Measurements from ENCODE around the gene ADAMTS18. TPM values are rescaled to one million over a fixed set of nuclear protein-coding genes. Genes with fewer than 3 reads are reported as not detected.
A peak's percentile ranks its signal among the peaks of the same experiment; 100 is the strongest.

The ADAMTS18 gene
- total and polyA plus RNA-seq, 5 donors, result not detected

DNA sequence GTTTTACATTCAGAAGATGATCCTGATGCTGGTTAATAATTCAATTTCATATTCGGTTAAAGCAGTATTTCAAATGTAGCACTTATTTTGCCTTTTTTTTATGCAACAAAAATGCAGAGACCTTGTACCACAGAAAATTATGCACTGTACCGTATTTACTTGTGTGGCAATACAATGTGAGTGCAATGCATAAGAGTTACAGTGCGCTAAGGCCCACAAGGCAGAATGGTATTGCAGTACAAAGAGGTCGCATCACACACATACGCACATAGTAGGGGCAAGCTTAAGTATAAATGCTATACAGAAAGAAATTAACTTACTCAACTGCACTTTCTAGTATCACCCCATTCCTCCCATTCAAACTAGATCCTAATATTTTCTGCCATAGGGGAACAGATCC is 132.6 kb downstream of the ADAMTS18 start:
- Histone ChIP-seq H3K27ac (ENCODE audit: low read length) (no peak overlapping the region), H3K27me3 (ENCODE audit: control insufficient read depth, insufficient read depth) (no peaks in the 10 kb centered on the region), H3K4me1 (ENCODE audit: control insufficient read depth, insufficient read depth, low read length) (no peaks in the 10 kb centered on the region), H3K4me3 (ENCODE audit: low read length) (no peak overlapping the region), H3K9me3 (ENCODE audit: control insufficient read depth, low read length) (no peaks in the 10 kb centered on the region)
- ATAC-seq (no peak), DNase-seq (no peak)
- intact Hi-C loops (cut with DNase I), result no loop called here
- WGBS, result 95% methylated on average over 5 of the region's 5 CpGs

DNA sequence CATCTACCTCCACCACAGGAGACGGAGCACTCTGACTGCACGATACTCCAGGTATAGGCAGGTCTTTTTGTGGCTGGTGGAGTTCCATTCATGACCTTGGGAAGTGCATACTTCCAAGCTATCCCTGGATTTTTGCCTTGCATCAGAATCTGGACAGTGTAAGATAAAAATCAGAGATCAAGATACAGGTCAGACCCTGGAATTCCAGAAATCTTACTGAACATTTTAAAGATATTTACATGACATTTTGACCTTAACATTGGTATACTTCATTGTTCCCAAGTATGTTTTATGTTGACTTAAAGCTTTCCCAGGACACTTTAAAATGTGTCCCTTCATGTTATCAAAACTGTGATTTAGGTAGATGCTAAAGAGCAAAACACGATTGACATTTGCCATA is 134.6 kb downstream of the ADAMTS18 start:
- intact Hi-C loops (cut with DNase I), result no loop called here
- no peak overlapping the region for H3K4me3 ChIP-seq (ENCODE audit: low read length)
- ATAC-seq, result no peak
- no peak for DNase-seq
- no peak overlapping the region for H3K27ac ChIP-seq (ENCODE audit: low read length)
- H3K4me1 ChIP-seq (ENCODE audit: control insufficient read depth, insufficient read depth, low read length), result no peaks in the 10 kb centered on the region
- WGBS, result 92% methylated on average over 3 of the region's 3 CpGs
- no peaks in the 10 kb centered on the region for H3K27me3 ChIP-seq (ENCODE audit: control insufficient read depth, insufficient read depth)
- H3K9me3 ChIP-seq (ENCODE audit: control insufficient read depth, low read length), result no peaks in the 10 kb centered on the region

DNA sequence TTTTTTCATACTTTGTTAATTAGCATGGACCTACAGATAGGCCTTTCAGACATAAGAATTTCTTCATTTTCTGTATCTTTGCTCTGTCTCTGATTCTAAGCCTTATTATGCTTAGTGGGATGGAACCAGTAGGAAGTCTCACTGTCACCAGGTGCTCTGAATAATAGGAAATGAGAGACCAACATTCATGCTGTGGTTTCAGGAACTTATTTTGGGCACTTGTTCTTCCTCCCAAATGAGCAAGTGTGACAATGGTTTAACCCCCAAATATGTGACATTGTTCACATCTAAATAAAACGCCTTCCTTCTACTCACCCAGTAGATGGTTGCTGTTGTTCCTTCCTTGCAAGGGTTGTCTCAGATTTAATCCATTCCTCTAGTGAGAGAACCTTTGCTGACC is 135.4 kb downstream of the ADAMTS18 start:
- Histone ChIP-seq H3K9me3 (ENCODE audit: control insufficient read depth, low read length) (no peaks in the 10 kb centered on the region), H3K4me3 (ENCODE audit: low read length) (no peak overlapping the region), H3K27ac (ENCODE audit: low read length) (no peak overlapping the region), H3K4me1 (ENCODE audit: control insufficient read depth, insufficient read depth, low read length) (no peaks in the 10 kb centered on the region), H3K27me3 (ENCODE audit: control insufficient read depth, insufficient read depth) (no peaks in the 10 kb centered on the region)
- ATAC-seq, result no peak
- intact Hi-C loops (cut with DNase I), result no loop called here
- DNase-seq, result no peak
- WGBS, result 86% methylated on average over 1 of the region's 1 CpG

DNA sequence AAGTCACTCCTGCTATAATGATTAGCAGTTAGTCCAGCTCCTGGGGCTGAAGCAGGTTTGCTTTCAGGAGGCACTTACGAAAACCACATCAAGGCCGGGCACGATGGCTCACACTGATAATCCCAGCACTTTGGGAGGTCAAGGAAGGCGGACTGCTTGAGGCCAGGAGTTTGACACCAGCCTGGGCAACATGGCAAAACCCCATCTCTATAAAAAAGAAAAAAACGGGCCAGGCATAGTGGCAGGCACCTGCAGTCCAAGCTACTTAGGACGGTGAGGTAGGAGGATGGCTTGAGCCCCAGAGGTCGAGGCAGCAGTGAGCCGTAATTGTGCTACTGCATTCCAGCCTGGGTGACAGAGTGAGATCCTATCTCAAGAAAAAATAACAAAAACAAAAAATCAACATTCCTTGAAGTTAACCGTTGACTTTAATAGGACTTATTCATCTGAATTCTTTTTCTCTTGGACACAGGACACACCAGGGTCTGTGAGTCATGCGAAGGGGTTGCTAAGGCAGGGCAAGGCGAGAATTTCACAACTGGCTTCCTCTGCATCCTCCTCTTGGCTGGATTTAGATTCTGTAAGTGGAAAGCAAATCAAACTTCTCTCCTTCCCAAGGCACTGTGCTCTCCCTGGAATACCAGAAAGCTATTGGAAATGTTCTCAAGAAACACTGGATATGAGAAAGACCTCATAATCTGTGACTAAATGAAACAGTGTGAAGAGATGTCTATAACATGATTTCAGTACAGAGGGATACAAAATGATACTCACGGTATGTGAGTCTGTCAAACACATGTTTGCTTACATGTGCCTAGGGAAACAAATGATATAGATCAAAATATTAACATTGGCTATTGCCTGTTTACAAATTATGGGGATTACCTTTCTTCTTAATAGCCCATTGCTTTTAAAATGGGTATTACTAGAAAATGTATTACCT is 136.1 kb downstream of the ADAMTS18 start:
- Histone ChIP-seq H3K4me1 (ENCODE audit: control insufficient read depth, insufficient read depth, low read length) (no peaks in the 10 kb centered on the region), H3K27me3 (ENCODE audit: control insufficient read depth, insufficient read depth) (no peaks in the 10 kb centered on the region), H3K27ac (ENCODE audit: low read length) (no peak overlapping the region), H3K4me3 (ENCODE audit: low read length) (no peak overlapping the region), H3K9me3 (ENCODE audit: control insufficient read depth, low read length) (no peaks in the 10 kb centered on the region)
- DNase-seq (peak in 1 of 3 donors; percentile 53), ATAC-seq (peak; percentile 47 to 97)
- WGBS, result 62% methylated on average over 12 of the region's 12 CpGs
- intact Hi-C loops (cut with DNase I), result no loop called here

DNA sequence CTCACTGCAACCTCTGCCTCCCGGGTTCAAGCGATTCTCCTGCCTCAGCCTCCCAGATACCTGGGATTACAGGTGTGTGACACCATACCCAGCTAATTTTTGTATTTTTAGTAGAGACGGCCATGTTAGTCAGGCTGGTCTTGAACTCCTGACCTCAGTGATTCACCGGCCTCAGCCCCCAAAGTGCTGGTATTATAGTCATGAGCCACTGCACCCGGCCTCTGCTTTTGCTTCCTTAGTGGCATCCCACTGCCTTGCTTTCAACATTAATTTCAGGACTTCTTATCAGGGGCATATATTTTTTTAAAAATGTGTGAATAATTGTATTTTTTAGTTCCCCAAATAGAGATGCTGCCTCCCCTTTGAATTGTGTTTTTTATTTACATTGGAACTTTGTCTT is 136.8 kb downstream of the ADAMTS18 start:
- no peak for DNase-seq
- no peaks in the 10 kb centered on the region for H3K27me3 ChIP-seq (ENCODE audit: control insufficient read depth, insufficient read depth)
- ATAC-seq, result no peak
- no peaks in the 10 kb centered on the region for H3K9me3 ChIP-seq (ENCODE audit: control insufficient read depth, low read length)
- H3K4me3 ChIP-seq (ENCODE audit: low read length), result no peak overlapping the region
- H3K27ac ChIP-seq (ENCODE audit: low read length), result no peak overlapping the region
- intact Hi-C loops (cut with DNase I), result no loop called here
- no peaks in the 10 kb centered on the region for H3K4me1 ChIP-seq (ENCODE audit: control insufficient read depth, insufficient read depth, low read length)
- WGBS, result 85% methylated on average over 5 of the region's 5 CpGs

DNA sequence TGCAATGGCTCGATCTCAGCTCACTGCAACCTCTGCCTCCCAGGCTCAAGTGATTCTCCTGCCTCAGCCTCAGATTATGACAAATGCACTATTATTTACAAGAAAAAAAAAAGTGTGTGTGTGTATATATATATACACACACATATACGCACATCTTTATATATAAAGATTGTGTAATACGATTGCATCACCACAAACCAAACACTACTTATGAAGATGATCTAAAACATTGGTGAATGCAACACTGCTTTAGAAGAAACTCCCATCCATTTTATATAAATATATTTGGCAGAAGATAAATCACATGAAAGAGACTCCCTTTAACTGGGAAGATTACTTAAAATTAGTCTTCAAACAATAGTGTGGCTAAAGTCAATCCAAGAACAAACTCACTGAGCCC is 138.9 kb downstream of the ADAMTS18 start:
- H3K27ac ChIP-seq (ENCODE audit: low read length), result no peak overlapping the region
- intact Hi-C loops (cut with DNase I), result no loop called here
- H3K4me3 ChIP-seq (ENCODE audit: low read length), result no peak overlapping the region
- no peaks in the 10 kb centered on the region for H3K9me3 ChIP-seq (ENCODE audit: control insufficient read depth, low read length)
- H3K27me3 ChIP-seq (ENCODE audit: control insufficient read depth, insufficient read depth), result no peaks in the 10 kb centered on the region
- WGBS, result 86% methylated on average over 3 of the region's 3 CpGs
- no peak for DNase-seq
- no peaks in the 10 kb centered on the region for H3K4me1 ChIP-seq (ENCODE audit: control insufficient read depth, insufficient read depth, low read length)
- no peak for ATAC-seq

DNA sequence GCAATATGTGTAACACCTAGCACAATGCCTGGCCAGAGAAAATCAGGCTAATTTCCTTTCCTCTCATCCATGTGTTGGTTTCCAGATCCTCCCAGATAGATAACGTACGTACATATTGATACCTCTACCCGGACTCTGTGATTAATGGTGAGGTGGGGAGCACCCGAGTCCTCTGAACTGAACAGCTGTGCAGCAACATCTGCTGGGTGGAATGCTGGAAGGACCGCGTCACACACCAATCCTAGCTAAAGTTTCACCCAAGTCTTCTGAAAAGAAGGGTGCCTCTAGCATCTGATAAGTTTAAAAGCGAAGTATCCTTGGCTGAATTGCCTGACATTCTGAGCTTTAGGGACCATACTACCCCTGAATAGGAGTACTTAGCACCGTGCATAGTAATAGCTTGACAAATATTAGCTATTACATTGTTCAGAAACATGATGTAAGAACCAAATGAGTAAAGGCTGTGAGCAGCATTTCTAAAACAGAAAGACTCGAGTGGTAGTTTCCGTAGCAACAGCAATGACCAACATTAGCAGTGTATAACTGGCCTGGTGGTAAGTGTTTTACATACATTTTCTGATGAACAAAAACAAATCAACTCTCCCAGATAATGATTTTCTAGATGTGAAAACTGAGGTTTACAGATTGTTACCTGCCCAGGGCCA is 144.3 kb downstream of the ADAMTS18 start:
- H3K27me3 ChIP-seq (ENCODE audit: control insufficient read depth, insufficient read depth), result no peaks in the 10 kb centered on the region
- WGBS, result 62% methylated on average over 10 of the region's 10 CpGs
- H3K9me3 ChIP-seq (ENCODE audit: control insufficient read depth, low read length), result no peaks in the 10 kb centered on the region
- intact Hi-C loops (cut with DNase I), result no loop called here
- no peak overlapping the region for H3K27ac ChIP-seq (ENCODE audit: low read length)
- DNase-seq (no peak), ATAC-seq (no peak)
- H3K4me3 ChIP-seq (ENCODE audit: low read length), result no peak overlapping the region
- H3K4me1 ChIP-seq (ENCODE audit: control insufficient read depth, insufficient read depth, low read length), result no peaks in the 10 kb centered on the region

DNA sequence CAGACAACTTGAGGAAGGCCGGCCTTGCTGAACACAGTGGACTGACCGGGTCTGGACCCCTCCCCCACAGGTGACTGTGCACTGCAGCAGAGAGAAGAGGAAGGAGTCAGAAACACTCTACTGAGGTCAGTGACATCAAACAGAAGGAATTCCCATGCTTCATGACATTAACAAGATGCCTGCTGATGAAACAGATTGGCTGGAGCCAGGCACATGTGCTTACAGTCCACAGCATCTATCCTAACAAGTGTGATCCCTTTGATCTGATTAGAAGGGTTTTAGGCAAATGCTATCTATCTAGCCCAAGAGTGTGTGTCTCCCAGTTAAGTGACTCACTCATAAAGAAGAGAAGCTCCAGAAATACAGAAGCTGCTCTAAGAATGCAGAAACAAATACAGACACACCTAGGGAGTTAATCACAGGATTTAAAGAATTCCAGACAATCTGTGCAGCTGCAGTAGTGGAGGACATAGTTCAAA is 145.5 kb downstream of the ADAMTS18 start:
- Histone ChIP-seq H3K9me3 (ENCODE audit: control insufficient read depth, low read length) (no peaks in the 10 kb centered on the region), H3K4me1 (ENCODE audit: control insufficient read depth, insufficient read depth, low read length) (no peaks in the 10 kb centered on the region), H3K27me3 (ENCODE audit: control insufficient read depth, insufficient read depth) (no peaks in the 10 kb centered on the region), H3K4me3 (ENCODE audit: low read length) (no peak overlapping the region), H3K27ac (ENCODE audit: low read length) (no peak overlapping the region)
- DNase-seq, result no peak
- 36% methylated on average over 2 of the region's 2 CpGs for WGBS
- intact Hi-C loops (cut with DNase I), result no loop called here
- ATAC-seq, result no peak

DNA sequence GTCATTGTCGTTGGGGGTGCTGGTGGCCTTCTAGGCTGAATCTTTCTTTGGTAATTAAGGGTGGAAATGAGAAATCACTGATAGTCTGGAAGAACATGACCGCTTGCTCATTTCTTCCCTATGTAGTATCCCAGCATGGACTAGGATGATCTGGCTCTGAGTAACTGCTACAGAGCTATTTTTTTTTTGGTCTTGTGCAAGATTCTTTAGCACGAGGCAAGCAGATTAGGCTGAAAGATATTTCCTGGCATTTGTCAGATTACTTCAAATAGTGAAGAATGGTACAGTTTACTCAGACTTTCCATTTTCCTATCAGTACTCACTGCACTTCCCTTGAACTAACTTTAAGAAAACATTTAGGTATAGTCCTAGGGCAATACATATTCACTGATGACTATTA is 146.6 kb downstream of the ADAMTS18 start:
- no peaks in the 10 kb centered on the region for H3K27me3 ChIP-seq (ENCODE audit: control insufficient read depth, insufficient read depth)
- no peak overlapping the region for H3K27ac ChIP-seq (ENCODE audit: low read length)
- intact Hi-C loops (cut with DNase I), result no loop called here
- ATAC-seq (peak; percentile 56 to 90), DNase-seq (no peak)
- no peak overlapping the region for H3K4me3 ChIP-seq (ENCODE audit: low read length)
- H3K9me3 ChIP-seq (ENCODE audit: control insufficient read depth, low read length), result no peaks in the 10 kb centered on the region
- H3K4me1 ChIP-seq (ENCODE audit: control insufficient read depth, insufficient read depth, low read length), result no peaks in the 10 kb centered on the region
- WGBS, result 51% methylated on average over 3 of the region's 3 CpGs

DNA sequence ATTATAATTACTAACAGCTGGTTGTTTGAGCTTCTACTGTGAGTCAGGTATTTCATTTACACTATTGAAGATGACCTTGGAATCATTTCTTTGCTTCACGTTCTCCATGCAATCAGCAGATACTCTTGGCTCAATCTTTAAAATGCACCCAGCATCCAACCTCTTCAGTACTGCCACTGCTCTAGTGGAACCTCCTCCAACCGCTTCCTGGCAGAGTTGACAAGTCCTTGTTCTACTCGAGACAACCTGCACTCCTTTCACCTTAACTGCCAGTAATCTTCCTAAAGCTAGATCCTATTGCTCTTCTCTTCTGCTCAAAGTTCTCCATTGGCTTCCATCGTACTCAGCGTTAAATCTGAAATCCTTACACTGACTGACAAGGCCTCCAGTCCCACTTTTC is 149.2 kb downstream of the ADAMTS18 start:
- no peaks in the 10 kb centered on the region for H3K4me1 ChIP-seq (ENCODE audit: control insufficient read depth, insufficient read depth, low read length)
- H3K27me3 ChIP-seq (ENCODE audit: control insufficient read depth, insufficient read depth), result no peaks in the 10 kb centered on the region
- DNase-seq (no peak), ATAC-seq (no peak)
- no peaks in the 10 kb centered on the region for H3K9me3 ChIP-seq (ENCODE audit: control insufficient read depth, low read length)
- no peak overlapping the region for H3K4me3 ChIP-seq (ENCODE audit: low read length)
- intact Hi-C loops (cut with DNase I), result no loop called here
- 84% methylated on average over 5 of the region's 5 CpGs for WGBS
- no peak overlapping the region for H3K27ac ChIP-seq (ENCODE audit: low read length)

DNA sequence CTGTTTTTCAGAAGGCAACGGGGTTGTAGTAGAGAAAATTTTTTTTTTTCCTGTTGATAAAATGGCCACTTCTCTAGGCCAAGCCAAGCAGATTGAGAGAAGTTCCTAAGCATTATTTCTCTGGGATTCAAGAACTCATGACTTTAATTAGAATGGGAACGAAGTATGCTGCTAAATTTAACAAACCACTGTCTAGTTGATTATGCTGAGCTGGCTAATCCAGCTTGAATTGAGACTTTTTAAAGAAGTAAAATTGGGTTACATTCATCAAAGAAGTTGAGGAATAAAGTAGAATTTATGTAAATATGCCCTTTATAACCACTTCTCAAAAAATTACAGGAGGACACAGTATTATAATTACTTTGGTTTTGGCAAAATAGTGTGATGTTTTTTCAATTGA is 152.5 kb downstream of the ADAMTS18 start:
- ATAC-seq (no peak), DNase-seq (no peak)
- H3K27me3 ChIP-seq (ENCODE audit: control insufficient read depth, insufficient read depth), result no peaks in the 10 kb centered on the region
- H3K4me3 ChIP-seq (ENCODE audit: low read length), result no peak overlapping the region
- 64% methylated on average over 2 of the region's 2 CpGs for WGBS
- H3K27ac ChIP-seq (ENCODE audit: low read length), result no peak overlapping the region
- H3K9me3 ChIP-seq (ENCODE audit: control insufficient read depth, low read length), result no peaks in the 10 kb centered on the region
- intact Hi-C loops (cut with DNase I), result no loop called here
- H3K4me1 ChIP-seq (ENCODE audit: control insufficient read depth, insufficient read depth, low read length), result no peaks in the 10 kb centered on the region

Measured in right cardiac atrium (tissue), 5 donors.